D721Med (cell line): ENCODE results near the gene MYLK4.

Source experiments
- DNase-seq: peaks from one replicate; pipeline ENCODE4 v3.0.0; 2011; ENCODE audit warnings: low spot score; ENCODE audit not compliant: insufficient read length
- FAIRE-seq: peaks from 2 replicates; lab custom pipeline; 2011; peaks lifted over from hg19 to GRCh38; lab: Jason Lieb, UNC
- CTCF ChIP-seq: IDR thresholded peaks from 2 replicates; pipeline ENCODE4 v1.5.1; 2012; ENCODE audit warnings: mild to moderate bottlenecking, control low read depth; ENCODE audit not compliant: insufficient read depth; ENCODE audit errors: missing control alignments

MYLK4 gene

GRCh38 chr6:2624177-2624576 is 126.5 kb downstream of the MYLK4 start:
- no peak for DNase-seq
- TF ChIP-seq CTCF: no peak
- no peak for FAIRE-seq

- no peak for DNase-seq
- no peak for TF ChIP-seq CTCF
- no peak for FAIRE-seq
Measured at GRCh38 chr6:2623295-2623694, 127.4 kb downstream of the MYLK4 start.

GRCh38 chr6:2622671-2623070 is 128.1 kb downstream of the MYLK4 start:
- FAIRE-seq: no peak
- TF ChIP-seq CTCF: no peak
- DNase-seq: no peak

- FAIRE-seq: no peak
- no peak for TF ChIP-seq CTCF
- no peak for DNase-seq
Measured at GRCh38 chr6:2619651-2620050, 131.1 kb downstream of the MYLK4 start.

- no peak for FAIRE-seq
- DNase-seq: no peak
- TF ChIP-seq CTCF: no peak
Measured at GRCh38 chr6:2617729-2618128, 133.0 kb downstream of the MYLK4 start.

- no peak for FAIRE-seq
Measured at GRCh38 chr6:2616811-2617210, 133.9 kb downstream of the MYLK4 start.

GRCh38 chr6:2615251-2615650 is 135.5 kb downstream of the MYLK4 start:
- TF ChIP-seq CTCF: no peak
- no peak for DNase-seq
- FAIRE-seq: no peak

More at GRCh38 chr6:2616811-2617210, 133.9 kb downstream of the MYLK4 start:
- DNase-seq: no peak
- no peak for TF ChIP-seq CTCF
